IPS-18a (cell line): ENCODE results near the gene STUM.

Experiments used
- H3K27ac ChIP-seq: one replicate; pipeline ENCODE4 v1.5.1; 2013; ENCODE audit warnings: low read length
- H3K27me3 ChIP-seq: one replicate; pipeline ENCODE4 v1.6.1; 2013; ENCODE audit warnings: mild to moderate bottlenecking, low read length; ENCODE audit not compliant: control insufficient read depth, insufficient read depth
- H3K36me3 ChIP-seq: one replicate; pipeline ENCODE4 v1.6.1; 2013; ENCODE audit warnings: low read depth, low read length; ENCODE audit not compliant: control insufficient read depth
- H3K4me1 ChIP-seq: one replicate; pipeline ENCODE4 v1.6.1; 2013; ENCODE audit warnings: low read depth, low read length; ENCODE audit not compliant: control insufficient read depth
- H3K4me3 ChIP-seq: one replicate; pipeline ENCODE4 v1.5.1; 2013; ENCODE audit warnings: low read length
- H3K9ac ChIP-seq: one replicate; pipeline ENCODE4 v1.6.1; 2013; ENCODE audit warnings: mild to moderate bottlenecking, low read length, moderate library complexity
- H3K9me3 ChIP-seq: one replicate; pipeline ENCODE4 v1.6.1; 2013; ENCODE audit warnings: low read depth, low read length; ENCODE audit not compliant: control insufficient read depth

The STUM gene

DNA sequence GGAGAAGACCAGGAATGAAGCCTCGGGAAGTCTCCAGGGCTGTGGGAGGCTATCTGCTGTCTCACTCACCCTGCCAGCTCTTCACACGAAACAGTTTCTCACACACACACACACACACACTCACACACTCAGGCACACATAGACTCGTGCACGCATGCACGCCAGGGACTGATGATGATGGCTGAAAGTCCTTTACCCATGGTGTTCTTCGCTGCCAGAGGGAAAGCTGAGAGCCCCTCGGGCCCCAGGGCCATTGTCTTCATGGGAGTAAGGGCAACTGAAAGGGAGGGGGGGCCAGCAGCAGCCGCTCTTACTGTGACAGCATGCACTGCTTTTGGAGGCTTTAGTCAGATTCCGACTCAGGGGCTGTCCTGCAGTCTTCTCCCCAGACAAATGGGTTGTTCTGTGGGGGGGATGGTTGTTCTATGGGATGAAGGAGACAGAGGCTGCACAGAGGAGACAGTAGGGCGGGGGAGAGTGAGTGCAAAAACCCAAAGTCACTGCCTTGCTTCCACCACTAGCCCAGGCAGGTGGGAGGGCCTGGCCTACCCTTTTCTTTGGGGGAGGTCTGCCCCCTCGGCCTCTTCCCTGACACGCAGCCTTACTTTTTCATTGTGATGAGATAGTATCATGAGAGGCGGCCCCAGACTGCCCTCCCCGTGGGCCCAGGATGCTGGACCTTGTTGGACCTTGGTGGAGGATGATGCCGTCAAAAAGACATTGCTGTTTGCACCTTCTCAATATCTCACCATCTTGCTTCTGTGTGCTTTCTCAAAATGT is 29.0 kb downstream of the STUM start:
- no peaks in the 10 kb centered on the region for H3K36me3 ChIP-seq
- no peaks in the 10 kb centered on the region for H3K4me1 ChIP-seq
- H3K4me3 ChIP-seq = no peak overlapping the region
- H3K9me3 ChIP-seq = no peaks in the 10 kb centered on the region
- H3K27me3 ChIP-seq = no peaks in the 10 kb centered on the region
- no peak overlapping the region for H3K9ac ChIP-seq
- H3K27ac ChIP-seq = no peak overlapping the region

DNA sequence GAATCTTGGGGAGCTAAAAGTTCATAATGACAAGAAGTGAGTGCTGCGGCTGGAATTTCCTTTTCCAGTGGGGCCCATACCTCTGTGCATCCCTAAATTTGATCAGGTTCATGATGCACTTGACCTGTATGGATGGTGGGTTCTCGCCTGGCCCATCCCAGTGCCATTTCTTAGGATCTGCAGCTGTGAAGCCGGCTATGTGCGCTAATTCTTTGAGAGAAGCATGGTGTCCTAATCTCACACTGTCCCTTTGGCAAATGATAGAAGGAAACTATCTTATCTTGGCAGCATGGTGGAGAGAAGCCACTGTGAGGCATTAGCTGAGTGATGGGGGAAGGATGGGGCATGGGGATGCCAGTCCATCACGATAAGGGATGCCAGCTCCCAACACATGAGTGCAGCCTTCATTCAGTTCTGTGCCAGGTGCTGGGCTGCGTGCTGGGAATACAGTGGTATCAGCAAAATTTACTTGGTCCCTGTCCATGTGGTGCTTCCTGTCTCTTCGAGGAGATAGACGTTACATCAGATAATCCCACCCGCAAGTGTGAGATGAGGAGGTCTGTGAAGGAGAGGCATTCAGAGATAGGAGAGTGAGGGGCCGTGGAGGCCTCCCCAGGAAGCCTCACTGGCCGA is 30.5 kb downstream of the STUM start:
- Histone ChIP-seq H3K27ac (no peak overlapping the region), H3K27me3 (no peaks in the 10 kb centered on the region), H3K9me3 (no peaks in the 10 kb centered on the region), H3K36me3 (no peaks in the 10 kb centered on the region), H3K4me3 (no peak overlapping the region), H3K9ac (no peak overlapping the region), H3K4me1 (no peaks in the 10 kb centered on the region)

DNA sequence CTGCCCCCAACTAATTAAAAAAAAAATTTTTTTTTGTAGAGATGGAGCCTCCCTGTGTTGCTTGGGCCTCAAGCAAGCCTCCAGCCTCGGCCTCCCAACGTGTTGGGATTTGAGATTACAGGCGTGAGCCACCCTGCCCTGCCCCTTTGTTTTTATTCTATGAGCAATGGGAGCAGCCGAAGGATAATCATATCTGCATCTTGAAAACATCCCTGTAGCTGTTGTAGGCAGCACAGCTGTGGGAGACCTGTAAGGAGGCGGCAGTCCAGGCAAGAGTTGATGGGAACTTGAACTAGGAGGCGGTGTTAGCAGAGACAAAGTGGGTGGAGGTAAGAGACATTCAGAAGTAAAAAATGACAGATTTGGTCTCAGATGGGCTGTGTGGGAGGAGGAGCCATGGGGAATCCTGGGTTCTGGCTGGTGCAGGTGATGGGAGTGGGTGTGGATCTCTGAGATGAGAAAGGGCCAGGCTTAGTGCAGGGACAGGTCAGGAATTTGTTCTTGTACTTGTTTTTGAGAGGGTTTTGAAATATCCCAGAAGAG is 31.3 kb downstream of the STUM start:
- no peaks in the 10 kb centered on the region for H3K4me1 ChIP-seq
- H3K36me3 ChIP-seq = no peaks in the 10 kb centered on the region
- H3K27me3 ChIP-seq = no peaks in the 10 kb centered on the region
- H3K27ac ChIP-seq = no peak overlapping the region
- H3K9me3 ChIP-seq = no peaks in the 10 kb centered on the region
- no peak overlapping the region for H3K4me3 ChIP-seq
- H3K9ac ChIP-seq = no peak overlapping the region

DNA sequence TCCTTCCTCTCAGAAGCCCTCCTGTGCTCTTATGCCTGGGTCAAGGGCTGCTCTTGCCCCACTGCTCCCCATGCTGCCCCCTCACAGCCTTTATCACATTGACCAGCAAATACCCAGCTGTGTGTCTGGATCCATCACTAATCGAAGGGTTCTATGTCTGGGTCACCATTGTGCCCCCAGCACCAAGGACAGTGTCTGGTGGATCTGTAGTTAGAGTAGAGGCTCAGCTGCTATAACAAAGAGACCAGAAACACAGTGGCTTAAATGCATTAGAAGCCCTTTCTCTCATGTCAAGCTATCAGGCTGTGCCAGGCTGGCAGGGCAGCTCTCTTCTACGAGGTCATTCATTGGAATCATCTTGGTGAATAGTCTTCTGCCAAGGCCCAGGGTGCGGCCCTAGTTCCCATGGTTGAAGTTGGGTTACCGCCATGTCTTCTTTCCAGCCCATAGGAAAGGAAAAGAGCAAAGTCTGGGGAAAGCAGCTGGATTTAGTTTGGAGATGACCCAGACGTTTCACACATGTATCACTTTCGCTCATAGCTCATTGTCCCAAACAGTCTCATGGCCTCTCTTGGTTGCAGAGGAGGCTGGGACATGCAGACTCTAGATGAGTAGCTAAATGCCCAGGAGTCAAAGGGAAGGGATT is 32.2 kb downstream of the STUM start:
- H3K27ac ChIP-seq = no peak overlapping the region
- no peak overlapping the region for H3K4me3 ChIP-seq
- no peaks in the 10 kb centered on the region for H3K27me3 ChIP-seq
- H3K9me3 ChIP-seq = no peaks in the 10 kb centered on the region
- H3K9ac ChIP-seq = no peak overlapping the region
- H3K36me3 ChIP-seq = no peaks in the 10 kb centered on the region
- H3K4me1 ChIP-seq = no peaks in the 10 kb centered on the region

DNA sequence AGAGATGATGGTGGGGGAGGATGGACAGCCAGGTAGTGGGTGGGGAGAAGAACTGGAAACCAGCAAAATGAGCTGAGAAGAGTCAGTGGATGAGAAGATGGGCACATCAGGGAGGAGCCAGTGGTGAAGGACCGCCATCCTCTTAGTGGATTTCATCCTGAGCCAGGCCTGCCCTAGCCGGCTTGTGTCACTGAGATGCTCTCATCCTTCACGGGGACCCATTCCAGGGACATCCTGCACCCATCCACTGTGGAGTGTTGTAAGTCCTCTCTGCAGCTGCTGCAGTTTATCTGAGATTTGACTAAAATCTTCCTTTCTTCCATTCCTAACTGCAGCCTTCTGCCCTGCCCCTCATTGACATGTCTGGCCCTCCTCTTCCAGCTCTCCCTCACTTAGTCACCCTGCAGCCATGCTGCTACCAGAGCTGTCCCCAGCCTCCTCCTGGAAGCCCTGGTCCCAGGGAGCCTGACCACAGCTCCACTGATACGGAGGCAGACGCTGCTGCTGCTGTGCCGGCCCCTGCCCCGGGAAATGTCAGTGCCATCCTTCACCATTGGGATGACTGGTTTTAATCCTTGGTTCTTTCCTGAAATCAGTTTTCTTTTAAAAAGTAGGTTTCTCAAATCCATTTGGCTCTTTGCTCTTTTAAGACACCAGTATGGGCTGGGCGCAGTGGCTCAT is 33.2 kb downstream of the STUM start:
- Histone ChIP-seq H3K9ac (no peak overlapping the region), H3K27me3 (no peaks in the 10 kb centered on the region), H3K4me1 (no peaks in the 10 kb centered on the region), H3K36me3 (no peaks in the 10 kb centered on the region), H3K27ac (no peak overlapping the region), H3K4me3 (no peak overlapping the region), H3K9me3 (no peaks in the 10 kb centered on the region)

DNA sequence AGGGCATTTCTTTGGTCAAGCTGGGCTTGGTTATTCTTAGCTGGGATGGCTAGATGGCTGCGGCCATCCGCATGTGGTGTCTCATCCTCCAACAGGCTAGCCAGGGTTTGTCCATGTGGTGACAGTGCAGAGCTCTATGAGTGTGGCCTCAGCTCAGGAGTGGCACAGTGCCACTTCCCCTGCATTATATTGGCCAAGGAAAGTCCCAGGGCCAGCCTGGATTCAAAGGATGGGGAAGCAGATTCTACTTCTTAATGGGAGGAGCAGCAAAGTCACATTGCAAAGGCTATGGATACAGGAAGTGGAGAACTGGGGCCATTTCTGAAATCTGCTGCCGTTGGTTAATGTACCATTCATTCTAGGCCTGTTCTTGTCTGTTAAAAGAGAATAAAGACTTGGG is 34.4 kb downstream of the STUM start:
- Histone ChIP-seq H3K4me3 (no peak overlapping the region), H3K9ac (no peak overlapping the region), H3K9me3 (no peaks in the 10 kb centered on the region), H3K36me3 (no peaks in the 10 kb centered on the region), H3K27ac (no peak overlapping the region), H3K27me3 (no peaks in the 10 kb centered on the region), H3K4me1 (no peaks in the 10 kb centered on the region)

DNA sequence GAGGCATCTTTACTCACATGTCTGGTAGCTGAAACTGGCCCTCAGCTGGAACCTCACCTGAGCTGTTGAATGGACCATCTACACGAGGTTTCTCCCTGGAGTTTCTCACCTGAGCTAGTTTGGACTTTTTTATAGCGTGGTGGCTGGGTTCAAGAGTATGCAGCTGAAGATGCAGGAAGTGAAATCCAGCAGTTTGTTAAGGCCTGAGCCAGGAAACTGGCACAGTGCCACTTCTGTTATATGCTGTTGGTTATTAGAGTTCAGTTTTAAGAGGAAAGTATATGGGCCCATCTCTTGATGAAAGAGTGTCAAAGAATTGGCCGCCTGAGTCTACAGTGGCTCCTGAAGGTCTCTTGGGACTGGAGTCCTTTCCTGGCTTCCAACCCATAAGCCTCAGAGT is 35.6 kb downstream of the STUM start:
- Histone ChIP-seq H3K27ac (no peak overlapping the region), H3K9me3 (no peaks in the 10 kb centered on the region), H3K36me3 (no peaks in the 10 kb centered on the region), H3K4me1 (no peaks in the 10 kb centered on the region), H3K27me3 (no peaks in the 10 kb centered on the region), H3K9ac (no peak overlapping the region), H3K4me3 (no peak overlapping the region)

DNA sequence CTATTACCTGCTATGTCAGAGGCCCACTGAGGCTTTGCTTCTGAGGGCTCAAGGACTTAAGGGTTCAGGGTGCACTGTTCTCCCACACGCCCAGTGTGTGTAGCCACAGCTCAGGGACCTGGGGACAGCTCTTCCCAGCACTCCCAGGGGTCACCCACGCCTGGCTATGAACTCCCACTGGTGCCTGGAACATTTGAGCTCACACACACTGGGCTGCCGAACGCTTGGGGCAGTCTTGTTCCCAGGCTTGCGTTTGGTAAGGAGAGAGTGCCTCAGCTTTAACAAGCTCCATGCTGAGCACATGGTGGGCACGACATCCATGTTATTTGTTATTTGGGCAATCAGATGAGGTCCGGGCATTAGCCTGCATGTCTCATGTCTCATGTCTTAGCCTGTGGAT is 37.6 kb downstream of the STUM start:
- Histone ChIP-seq H3K4me1 (no peaks in the 10 kb centered on the region), H3K4me3 (no peak overlapping the region), H3K27me3 (no peaks in the 10 kb centered on the region), H3K27ac (no peak overlapping the region), H3K9ac (no peak overlapping the region), H3K9me3 (no peaks in the 10 kb centered on the region), H3K36me3 (no peaks in the 10 kb centered on the region)

DNA sequence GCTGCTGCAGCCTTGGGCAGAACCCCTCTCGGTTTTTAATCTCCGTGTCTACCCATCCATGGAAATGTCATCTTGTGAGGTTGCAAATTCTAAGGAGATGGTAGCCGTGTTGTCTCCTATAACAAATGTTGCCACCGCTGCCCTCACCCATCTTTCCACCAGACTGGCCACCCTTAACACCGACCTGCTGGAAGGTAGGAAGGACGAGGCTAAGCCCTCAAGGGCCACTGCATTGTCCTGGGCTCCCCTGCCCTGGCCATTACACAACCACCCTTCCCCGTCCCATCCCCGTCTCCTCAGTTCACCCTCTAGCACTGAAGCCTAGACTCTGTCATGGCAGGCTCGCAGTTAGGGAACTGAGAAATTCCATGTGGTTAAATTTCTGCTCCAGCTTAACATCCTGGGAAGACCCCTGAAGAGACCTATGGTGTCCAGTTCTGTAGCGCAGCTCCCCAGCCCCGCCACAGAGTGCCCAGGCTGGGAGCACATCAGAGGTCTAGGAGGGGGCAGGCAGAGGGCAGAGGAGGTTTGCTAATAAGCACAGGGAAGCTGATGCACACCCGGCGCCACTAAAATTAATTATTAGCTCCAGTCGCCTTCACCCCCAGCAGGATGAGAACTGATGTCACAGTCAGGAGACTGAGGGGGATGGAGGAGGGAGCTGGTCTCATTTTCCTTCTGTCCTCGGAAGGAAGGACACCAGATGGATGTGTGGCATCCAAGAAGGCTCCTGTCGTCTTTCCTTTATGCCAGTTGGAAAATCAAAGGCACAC is 38.3 kb downstream of the STUM start:
- no peaks in the 10 kb centered on the region for H3K9me3 ChIP-seq
- H3K9ac ChIP-seq = no peak overlapping the region
- H3K27me3 ChIP-seq = no peaks in the 10 kb centered on the region
- no peak overlapping the region for H3K4me3 ChIP-seq
- H3K27ac ChIP-seq = no peak overlapping the region
- H3K36me3 ChIP-seq = no peaks in the 10 kb centered on the region
- H3K4me1 ChIP-seq = no peaks in the 10 kb centered on the region

DNA sequence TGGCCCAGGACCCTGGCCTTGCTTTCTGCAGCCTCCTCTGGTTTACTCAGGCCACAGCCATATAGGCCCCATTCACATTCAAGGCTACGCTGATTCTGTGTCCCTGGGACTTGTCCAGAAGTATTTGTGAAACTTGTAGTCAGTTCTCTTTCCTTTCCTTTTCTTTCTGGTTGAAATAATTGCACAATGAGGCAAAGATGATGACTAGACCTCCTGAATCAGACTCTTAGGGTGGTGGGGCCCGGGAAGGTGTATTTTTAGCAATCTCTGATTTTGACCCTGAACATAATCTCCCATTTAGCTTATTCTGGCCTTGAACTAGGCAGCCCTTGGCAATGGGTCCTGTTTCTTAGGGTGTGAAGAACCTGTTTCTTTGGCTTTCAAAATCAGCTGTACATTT is 39.9 kb downstream of the STUM start:
- H3K27ac ChIP-seq = no peak overlapping the region
- no peaks in the 10 kb centered on the region for H3K27me3 ChIP-seq
- H3K4me3 ChIP-seq = no peak overlapping the region
- no peaks in the 10 kb centered on the region for H3K9me3 ChIP-seq
- no peak overlapping the region for H3K9ac ChIP-seq
- no peaks in the 10 kb centered on the region for H3K4me1 ChIP-seq
- no peaks in the 10 kb centered on the region for H3K36me3 ChIP-seq
